Measurements from ENCODE around the gene MARCO.

GRCh38 chr2:118903551-118904479 lies 38.2 kb upstream of the MARCO start:
- TF ChIP-seq EZH2 (IDR thresholded peaks at IDR 0.05; ENCODE audit: borderline replicate concordance, low read depth, low read length, severe bottlenecking) (no peak), CTCF (IDR thresholded peaks at IDR 0.05; ENCODE audit: borderline replicate concordance, extremely low read depth, low read length, poor library complexity, severe bottlenecking) (no peak)
